Left ventricle myocardium superior (tissue), 1 donor: Measurements from ENCODE around the gene NAALADL2. TPM values are rescaled to one million over a fixed set of nuclear protein-coding genes. Genes with fewer than 3 reads are reported as not detected.

Experiments used
- ATAC-seq: fragments of 200-7000 bp; cut with Tn5 transposase; one replicate; pipeline ENCODE4 v1.9.1; 2020; ENCODE audit warnings: mild to moderate bottlenecking, moderate library complexity
- DNase-seq: peaks from one replicate; pipeline ENCODE4 v3.0.0-alpha.2; 2020
- intact Hi-C: fragments of 100-400 bp; cut with micrococcal nuclease; formaldehyde crosslinking; loops from one replicate; pipeline ENCODE4 v1.11.0; 2022
- long read RNA-seq: library from polyadenylated mRNA; unstranded; transcript quantifications from one replicate; pipeline ENCODE4 v2.0.0, GENCODE V29; 2021
- total RNA-seq: library from RNA; stranded (reverse); fragmentation: NEBNext Ultra II Directional; extraction: Animal tissue kit (Norgen Biotek cat#: 25700); gene quantifications from one replicate; pipeline ENCODE4 v1.2.1, GENCODE V29; 2021
- donor health status: DM: no; HTN: yes; CAD: no; lungs with severe emphysema.

The NAALADL2 gene
- total RNA-seq, result 3.1 TPM
- long read RNA-seq, partial matches to known transcripts, result 1 of 5 reads
- long read RNA-seq, other reads (novel, unspliced or antisense), result 3 of 5 reads

DNA sequence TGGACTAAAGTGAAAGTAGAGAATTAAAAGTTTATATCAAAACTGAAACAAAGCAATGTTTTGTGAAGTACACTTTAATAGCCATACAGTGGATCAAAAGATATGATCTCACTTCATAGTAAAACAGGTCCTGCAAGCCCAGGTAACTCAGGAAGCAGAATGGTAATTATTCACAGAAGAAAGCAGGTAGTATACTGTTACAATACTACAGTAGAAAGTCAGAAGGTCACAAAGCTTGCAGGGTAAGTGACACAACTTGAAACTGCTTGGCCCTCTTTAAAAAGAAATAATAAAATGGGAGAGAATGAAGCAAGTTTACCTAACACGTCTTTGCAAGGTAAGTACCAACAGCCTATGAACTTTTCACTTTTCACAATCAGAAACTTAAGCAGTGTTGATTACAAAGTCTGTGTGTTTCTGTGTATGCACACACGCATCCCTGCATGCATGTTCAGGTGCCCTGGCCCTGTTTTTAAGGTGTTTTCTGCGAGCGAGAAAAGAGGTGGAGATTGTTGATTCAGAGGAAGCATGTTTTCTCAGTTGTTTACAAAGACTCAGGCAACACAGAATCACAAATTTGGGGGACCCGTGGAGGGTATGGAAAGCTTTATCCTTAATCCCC lies at the start of gene NAALADL2:
Gene NAALADL2, plus strand, starts transcription at position 221 of the 622 bp plus-strand sequence.
- intact Hi-C loops, result no loop called here

DNA sequence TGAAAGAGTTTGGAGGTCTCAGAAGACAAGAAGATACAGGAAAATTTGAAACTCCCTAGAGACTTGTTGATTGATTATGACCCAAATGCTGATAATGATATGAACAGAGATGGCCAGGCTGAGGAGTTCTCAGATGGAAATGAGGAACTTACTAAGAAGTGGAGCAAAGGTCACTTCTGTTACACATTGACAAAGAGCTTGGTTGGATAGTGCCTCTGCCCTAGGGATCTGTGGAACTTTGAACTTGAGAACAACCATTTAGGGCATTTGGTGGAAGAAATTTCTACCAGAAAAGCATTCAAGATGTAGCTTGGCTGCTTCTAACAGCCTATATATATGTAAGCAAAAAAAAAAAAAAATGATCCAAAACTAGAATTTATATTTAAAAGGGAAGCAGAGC lies 48.9 kb upstream of the NAALADL2 start:
- DNase-seq (no peak), ATAC-seq (no peak)
- intact Hi-C loops, result no loop called here

More for the DNA sequence above, at the start of gene NAALADL2:
- DNase-seq (no peak), ATAC-seq (no peak)

DNA sequence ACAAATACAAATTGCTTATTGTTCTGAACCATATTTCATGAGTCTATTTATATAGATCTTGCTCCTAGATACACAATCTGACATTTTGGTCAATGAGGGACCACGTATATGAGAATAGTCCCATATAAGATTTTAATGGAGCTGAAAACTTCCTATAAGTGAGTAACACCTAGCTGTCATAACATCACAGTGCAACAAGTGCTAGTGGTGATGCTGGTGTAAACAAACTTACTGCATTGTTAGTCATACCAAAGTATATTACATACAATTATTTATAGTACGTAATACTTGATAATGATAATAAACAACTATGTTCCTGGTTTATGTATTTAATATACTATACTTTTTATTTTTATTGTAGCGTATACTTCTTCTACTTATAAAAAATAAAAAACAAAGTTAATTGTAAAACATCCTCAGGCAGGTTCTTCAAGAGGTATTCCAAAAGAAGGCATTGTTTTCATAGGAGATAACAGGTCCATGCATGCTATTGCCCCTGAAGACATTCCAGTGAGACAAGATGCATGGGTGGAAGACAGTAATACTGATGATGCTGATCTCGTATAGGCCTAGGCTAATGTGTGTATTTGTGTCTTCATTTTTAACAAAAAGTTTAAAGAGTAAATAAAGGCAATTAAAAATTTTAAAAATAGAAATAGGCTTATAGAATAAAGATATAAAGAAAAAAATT lies 46.8 kb upstream of the NAALADL2 start:
- intact Hi-C loops, result no loop called here
- no peak for ATAC-seq
- no peak for DNase-seq

DNA sequence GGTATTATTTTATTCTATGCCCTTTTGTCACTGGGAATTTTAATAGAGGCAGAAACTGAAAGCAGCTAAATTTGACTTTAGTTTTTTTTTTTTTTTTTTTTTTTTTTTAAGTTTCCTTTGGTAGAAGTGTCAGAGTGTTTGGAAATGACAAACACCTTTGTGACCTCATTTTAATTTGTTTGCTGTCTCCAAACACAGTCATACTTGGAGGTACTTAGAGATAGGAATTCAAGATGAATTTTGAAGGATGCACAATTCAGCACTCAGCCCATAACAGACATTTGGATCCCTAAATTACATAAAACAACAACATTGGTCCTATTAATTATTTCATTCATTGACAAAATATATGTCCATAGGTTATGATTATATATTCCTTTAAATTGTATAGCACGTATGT lies 43.4 kb upstream of the NAALADL2 start:
- ATAC-seq (no peak), DNase-seq (no peak)
- intact Hi-C loops, result no loop called here

DNA sequence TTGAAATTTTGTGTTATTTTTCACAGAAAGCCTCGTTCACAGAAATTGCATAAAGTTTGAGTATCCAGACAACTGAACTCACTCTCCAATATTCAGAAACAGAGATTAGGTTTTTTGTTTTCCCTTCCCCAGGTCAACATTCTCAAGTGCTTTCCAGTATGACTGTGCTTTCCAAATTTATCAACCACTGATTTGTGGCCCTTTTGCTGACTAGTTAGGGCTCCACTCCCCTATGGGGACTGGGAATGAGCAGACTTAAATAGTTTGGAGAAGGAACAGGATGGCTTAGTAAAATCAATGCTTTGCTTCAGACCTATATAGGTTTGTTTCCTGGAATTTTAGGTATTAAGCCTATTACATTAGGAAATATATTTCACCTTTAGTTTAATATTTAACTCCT lies 38.2 kb upstream of the NAALADL2 start:
- DNase-seq, result no peak
- intact Hi-C loops, result loop anchor here (5.0 kb wide), 1 partner anchor 364 kb away; no protein-coding TSS in a partner anchor
- ATAC-seq, result peak; percentile 43

DNA sequence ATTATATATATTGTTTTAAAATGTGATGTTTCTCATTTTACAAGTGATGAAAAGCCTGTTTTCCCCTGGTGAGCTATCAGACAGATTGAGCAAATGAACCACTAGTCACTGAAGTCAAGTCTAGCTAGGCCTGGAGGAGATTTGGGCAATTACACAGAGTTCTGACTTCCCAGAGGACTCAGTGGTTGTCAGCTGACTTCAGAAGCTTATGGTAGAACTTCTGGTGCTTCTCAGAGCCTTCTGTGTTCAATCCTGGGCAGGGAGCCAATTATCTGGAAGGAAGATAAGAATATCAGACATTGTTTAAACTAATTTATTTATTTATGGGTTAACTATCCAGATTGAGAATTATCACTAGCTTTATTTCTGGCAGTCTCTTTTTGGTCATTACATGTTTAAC lies 37.7 kb upstream of the NAALADL2 start:
- ATAC-seq, result peak; percentile 63
- intact Hi-C loops, result loop anchor here (5.0 kb wide), 1 partner anchor 364 kb away; no protein-coding TSS in a partner anchor
- DNase-seq, result no peak

DNA sequence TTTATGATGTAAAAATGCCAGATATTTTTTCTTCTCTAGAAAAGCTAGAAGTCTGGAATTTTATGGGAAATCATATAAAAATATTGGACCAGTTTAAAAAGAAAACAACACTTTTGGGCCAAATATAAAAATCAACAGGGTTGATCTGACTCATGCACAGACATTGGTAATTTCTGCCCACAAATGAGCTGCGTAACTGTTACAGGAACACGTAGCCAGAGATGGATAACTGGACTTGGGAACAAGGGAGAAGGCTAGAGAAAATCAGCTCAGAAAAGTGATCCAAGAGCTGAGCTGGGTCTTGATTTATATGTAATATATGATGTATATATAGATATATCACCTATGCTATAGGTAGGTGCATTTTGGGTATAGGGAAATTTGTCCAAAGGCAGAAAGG lies 36.8 kb upstream of the NAALADL2 start:
- no peak for ATAC-seq
- no peak for DNase-seq
- intact Hi-C loops, result loop anchor here (5.0 kb wide), 1 partner anchor 365 kb away; no protein-coding TSS in a partner anchor

DNA sequence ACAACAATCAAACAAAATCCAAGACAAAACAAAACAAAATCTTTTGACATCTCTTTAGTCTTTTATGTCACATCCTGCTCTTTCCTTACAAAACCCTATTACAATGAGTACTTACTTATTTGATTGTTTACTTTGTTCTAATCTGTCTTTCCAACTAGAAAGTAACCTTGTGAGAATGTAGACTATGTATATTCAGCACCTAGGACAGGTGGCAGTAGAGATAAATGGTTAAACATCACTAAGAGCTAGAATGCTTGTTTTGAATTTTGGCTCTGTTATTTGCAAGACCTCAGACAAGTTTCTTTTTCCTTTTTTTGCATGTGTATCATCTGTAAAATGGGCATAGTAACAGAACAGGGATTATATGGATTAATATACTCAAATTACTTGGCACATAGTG lies 33.1 kb upstream of the NAALADL2 start:
- ATAC-seq, result no peak
- intact Hi-C loops, result no loop called here
- DNase-seq, result no peak

DNA sequence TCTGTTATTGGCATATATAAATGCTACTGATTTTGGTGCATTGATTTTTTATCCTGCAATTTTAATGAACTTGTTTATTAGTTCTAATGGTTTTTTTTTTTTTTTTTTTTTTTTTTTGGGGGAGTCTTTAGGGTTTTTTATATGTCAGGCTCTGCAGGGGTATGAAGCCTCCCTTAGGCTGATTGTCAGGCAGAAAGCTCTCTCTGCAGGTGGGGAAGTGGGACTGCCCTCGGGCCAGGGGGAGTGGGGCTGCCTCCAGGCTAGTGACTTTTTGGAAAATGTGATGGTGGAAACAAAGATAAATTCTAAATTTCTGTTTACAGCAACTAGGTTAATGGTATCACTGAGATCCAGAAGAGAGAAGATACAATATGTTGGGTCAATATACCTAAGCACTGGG lies 14.4 kb upstream of the NAALADL2 start:
- intact Hi-C loops, result no loop called here
- no peak for ATAC-seq

DNA sequence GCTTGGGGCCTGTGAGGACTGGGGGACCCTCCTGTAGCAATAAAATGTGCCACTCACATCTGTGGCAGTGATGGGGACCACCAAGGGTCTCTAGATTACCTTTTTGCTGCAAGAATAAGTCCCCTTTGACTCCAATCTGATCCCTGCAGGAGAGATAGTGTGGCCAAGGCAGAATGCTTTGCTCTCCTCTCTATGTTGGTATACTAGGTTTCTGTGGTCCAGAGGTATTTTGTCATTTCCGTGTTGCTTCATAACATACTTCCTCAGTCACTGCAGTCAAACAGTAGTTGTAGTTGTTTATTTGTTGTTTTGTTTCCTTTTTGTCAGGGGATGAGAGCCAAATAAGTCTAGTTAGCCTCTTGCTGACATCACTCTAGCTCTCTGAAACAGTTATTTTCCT lies 13.1 kb upstream of the NAALADL2 start:
- no peak for ATAC-seq
- intact Hi-C loops, result no loop called here
- no peak for DNase-seq

More for the DNA sequence above, 14.4 kb upstream of the NAALADL2 start:
- no peak for DNase-seq

DNA sequence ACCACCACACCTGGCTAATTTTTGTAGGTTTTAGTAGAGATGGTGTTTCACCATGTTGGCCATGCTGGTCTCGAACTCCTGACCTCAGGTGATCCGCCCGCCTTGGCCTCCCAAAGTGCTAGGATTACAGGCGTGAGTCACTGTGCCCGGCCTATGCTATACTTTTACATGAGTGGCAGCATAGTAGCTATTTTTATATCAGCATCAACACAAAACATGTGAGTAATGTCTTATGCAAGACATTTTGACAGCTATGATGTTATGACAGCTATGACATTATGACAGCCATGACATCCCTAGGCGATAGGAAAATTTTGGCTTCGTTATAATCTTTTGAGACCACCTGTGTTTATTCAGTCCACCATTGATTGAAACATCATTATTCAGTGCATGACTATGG lies 4.1 kb upstream of the NAALADL2 start:
- ATAC-seq (no peak), DNase-seq (no peak)
- intact Hi-C loops, result no loop called here

DNA sequence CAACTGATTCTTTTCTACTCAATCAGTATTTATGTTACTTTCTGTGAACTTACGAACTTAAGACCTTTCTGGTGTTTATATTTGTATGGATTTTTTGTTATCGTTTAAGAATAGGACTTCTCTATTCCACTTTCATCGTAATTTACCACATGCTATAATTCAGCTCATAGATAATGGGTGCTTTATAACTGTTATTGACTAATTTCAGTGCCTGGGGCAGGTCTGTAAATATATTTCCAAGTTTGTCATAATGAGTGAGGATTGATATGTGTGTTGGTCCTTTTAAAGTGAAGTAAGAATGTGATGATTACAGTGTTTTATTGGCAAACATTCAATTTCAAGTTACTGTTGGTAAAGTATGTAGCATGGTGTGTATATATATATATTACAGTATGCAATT lies 1.8 kb upstream of the NAALADL2 start:
- intact Hi-C loops, result no loop called here
- ATAC-seq, result no peak
- DNase-seq, result no peak

DNA sequence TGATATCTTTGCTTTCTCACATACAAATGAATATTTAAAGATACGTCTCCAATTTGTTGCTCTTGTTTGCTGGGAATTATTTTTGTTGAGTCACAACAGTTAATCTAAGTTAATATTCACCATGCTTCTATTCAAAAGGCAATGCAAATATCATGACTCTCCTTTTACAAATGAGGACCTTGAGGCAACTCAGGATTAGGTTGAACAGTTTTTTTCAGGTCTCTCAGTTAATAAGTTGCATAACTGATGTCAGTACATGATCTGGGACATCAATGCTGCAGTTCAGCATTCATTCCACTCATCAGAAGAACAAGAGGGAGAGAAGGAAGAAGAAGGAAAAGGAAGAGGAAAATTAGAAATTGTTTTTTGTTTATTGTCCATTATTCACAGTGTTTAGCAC lies 781 bp upstream of the NAALADL2 start:
- DNase-seq, result no peak
- ATAC-seq, result no peak
- intact Hi-C loops, result no loop called here

DNA sequence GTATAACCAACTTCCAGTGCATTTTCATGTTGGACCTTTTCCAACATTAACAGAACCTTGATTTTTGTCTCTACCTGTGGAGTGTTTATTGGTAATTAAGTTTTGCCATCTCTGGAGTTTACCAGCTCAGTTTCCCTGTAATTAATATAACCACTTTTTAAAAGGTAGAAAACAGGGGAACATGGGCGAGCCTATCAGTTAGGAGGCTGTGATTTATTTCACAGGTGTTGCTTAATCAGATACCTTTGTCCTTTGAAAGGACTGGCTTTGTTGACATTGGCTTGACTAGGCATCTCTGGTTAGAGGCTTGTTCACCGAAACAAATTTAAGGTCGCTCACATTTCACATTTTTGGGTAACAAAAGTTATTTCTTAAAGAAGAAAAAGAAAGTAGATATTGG lies 622 bp downstream of the NAALADL2 start:
- ATAC-seq (no peak), DNase-seq (no peak)
- intact Hi-C loops, result no loop called here

DNA sequence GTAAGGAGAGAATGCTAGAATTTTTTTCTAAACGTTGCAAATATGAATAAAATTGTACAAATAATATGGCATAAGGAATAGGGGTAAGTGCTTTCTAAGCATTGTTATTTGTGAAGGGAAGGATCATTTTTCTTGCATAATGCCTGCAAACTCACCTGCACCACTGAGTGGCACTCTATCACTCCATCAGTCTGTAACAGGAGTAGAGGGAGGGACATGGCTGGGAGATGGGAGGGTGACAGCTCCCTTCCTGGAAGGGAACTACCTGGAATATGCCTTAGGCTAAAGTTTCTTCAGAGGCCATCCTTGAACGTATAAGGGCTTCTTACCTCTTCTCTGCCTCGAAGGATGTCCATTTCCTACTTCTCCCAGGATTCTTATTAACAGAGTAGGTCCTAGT lies 3.0 kb downstream of the NAALADL2 start:
- intact Hi-C loops, result no loop called here
- no peak for DNase-seq
- no peak for ATAC-seq

DNA sequence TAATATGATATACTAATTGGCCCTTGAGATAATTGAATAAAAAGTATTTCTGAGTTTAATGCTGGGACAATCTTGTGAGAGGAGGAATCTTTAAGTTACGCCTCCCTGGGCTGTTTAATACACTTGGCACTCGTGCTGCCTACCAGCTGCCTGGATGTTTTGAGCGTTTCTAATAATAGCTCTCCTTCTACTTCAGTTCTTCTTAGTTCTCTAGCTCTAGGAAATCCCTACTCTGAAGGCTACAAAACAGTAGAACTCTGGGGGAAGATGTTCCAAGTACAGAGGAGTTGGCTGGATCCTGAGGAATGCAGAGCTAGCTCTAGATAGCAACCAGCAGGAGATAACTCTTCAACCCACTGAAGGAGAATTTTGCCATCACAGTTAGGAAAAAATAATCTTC lies 3.5 kb downstream of the NAALADL2 start:
- no peak for DNase-seq
- ATAC-seq, result peak; percentile 63
- intact Hi-C loops, result no loop called here

DNA sequence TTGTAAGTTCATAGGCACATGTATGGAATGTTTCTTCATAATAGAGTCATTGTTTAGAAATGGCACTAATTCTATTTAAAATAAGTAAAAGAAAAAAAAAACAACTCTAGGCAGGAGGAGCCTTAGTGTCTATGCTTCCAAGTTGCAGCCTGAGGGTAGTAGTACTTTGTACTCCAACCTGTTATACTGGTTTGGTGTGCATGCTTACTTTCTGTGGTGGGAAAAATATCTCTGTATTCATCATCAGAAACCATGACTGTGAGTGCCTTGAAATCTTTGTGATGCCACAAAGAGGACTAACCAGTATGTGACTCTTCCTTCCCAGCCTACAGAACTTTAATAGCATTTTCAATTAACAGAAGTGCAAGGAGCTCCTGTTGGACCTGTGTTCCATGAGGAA lies 4.4 kb downstream of the NAALADL2 start:
- intact Hi-C loops, result no loop called here
- no peak for ATAC-seq
- no peak for DNase-seq

DNA sequence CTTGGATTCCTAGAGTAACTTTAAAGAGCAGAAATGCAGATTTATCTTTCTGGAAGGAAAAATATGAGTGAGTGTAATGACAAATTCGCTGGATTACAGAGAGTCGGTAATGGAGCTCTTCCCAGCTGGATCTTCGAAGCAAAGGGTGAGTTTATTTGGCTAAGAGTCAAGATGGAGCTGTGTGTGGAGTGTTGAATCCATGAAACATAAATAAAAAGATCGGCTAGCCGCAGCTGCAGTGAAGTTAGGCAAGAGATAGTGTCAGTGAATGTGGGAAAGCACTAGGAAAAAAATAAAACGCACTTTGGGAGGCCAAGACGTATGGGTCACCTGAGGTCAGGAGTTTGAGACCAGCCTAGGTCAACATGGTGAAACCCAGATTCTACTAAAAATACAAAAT lies 10.3 kb downstream of the NAALADL2 start:
- intact Hi-C loops, result no loop called here
- DNase-seq (no peak), ATAC-seq (no peak)

DNA sequence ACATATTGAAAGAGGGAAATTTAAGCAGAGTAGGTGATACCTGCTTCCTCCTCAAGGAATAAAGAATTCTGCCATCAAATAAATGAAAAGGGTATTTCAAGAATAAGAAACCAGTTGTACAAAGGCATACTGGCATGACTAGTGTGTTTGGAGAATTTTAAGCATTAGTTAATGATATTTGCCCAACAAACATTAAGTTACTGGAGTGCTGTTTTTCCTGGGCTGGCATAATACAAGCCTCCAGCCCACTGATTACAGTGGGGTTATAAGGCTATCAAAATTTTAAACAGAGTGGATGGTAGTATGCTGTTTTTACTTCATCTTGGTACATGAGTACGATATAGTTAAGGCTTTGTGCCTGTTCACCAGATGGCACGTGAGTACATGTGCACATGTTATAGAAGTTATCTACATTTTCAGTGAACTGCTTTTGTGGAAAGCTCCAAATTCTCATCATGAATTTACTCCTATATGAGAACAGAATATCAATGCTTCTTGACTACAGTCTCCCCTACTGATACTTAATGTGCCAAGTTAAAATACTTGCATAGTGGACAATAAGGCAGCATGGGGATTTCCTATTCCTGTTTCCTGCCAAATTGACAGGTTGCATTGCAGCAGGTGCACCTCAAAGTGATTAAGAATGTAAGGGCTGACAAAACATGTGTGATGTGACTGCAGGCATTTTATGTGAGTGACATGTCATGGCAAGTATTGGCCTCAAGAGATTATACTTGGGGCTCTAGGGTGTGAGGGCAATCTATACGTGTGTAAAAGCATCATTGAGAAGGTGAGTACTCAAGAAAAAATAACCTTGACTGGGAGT lies 14.9 kb downstream of the NAALADL2 start:
- ATAC-seq, result no peak
- intact Hi-C loops, result no loop called here
- no peak for DNase-seq

DNA sequence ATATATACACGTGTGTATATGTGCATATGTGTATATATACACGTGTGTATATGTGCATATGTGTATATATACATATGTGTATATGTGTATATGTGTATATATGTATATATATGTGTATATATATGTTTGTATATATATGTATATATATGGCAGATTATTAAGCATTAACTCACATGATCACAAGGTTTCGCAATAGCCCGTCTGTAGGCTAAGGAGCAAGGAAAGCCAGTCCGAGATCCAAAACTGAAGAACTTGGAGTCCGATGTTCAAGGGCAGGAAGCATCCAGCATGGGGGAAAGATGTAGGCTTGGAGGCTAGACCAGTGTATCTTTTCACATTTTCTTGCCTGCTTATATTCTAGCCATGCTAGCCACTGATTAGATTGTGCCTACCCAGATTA lies 23.7 kb downstream of the NAALADL2 start:
- ATAC-seq (no peak), DNase-seq (no peak)
- intact Hi-C loops, result no loop called here
